CD14-positive monocyte (primary cell): ENCODE measurements around the gene SPPL3. TPM values are rescaled to one million over a fixed set of nuclear protein-coding genes. Genes with fewer than 3 reads are reported as not detected.
"Not testable (repeated sequence)": the region's sequence is repeated elsewhere in the genome, so short reads cannot be mapped to it uniquely, and the experiment has no call there.

Experiments used
- DNase-seq, 3 donors: peaks; one replicate each; pipeline ENCODE4 v3.0.0-alpha.2; 2011 to 2022
- H2AFZ ChIP-seq: 2 replicates; pipeline ENCODE4 v1.6.0; 2012; ENCODE audit warnings: mild to moderate bottlenecking, low read depth, low read length, inconsistent platforms; ENCODE audit not compliant: insufficient read depth, poor library complexity, severe bottlenecking
- H3K27ac ChIP-seq, 2 donors: 1 replicate in 1 of 2; 2 replicates in 1 of 2; pipeline ENCODE4 v1.5.1; 2012 to 2013; ENCODE audit warnings: low read length in 2 of 2, control low read depth in 1 of 2, inconsistent platforms in 1 of 2, low read depth in 1 of 2, mild to moderate bottlenecking in 1 of 2
- H3K27me3 ChIP-seq, 2 donors: one replicate each; pipeline versions ENCODE4 v1.6.0 to v1.6.1; 2011 to 2013; ENCODE audit warnings: low read length in 2 of 2; ENCODE audit not compliant: control insufficient read depth in 2 of 2, insufficient read depth in 2 of 2
- H3K36me3 ChIP-seq, 2 donors: replicated peaks in 1 of 2; 1 replicate in 1 of 2; 2 replicates in 1 of 2; pipeline versions ENCODE4 v1.5.1 to v1.6.1; 2012 to 2013; ENCODE audit warnings: low read length in 2 of 2, control low read depth in 1 of 2, inconsistent platforms in 1 of 2, mild to moderate bottlenecking in 1 of 2; ENCODE audit not compliant: insufficient read depth in 2 of 2, control insufficient read depth in 1 of 2
- H3K4me1 ChIP-seq, 2 donors: 1 replicate in 1 of 2; 2 replicates in 1 of 2; pipeline versions ENCODE4 v1.5.1 to v1.6.1; 2012 to 2013; ENCODE audit warnings: low read length in 2 of 2, control low read depth in 1 of 2, inconsistent platforms in 1 of 2, mild to moderate bottlenecking in 1 of 2, moderate library complexity in 1 of 2; ENCODE audit not compliant: insufficient read depth in 2 of 2, control insufficient read depth in 1 of 2
- H3K4me2 ChIP-seq: replicated peaks from 2 replicates; pipeline ENCODE3; 2012; ENCODE audit warnings: low read length, moderate library complexity, mild to moderate bottlenecking; ENCODE audit not compliant: poor library complexity, severe bottlenecking; ENCODE audit errors: extremely low read depth
- H3K4me3 ChIP-seq, 3 experiments: fragments of 200-600 bp in 1 of 3; sonication (generic) in 1 of 3; replicated peaks in 1 of 3; 1 replicate in 2 of 3; 2 replicates in 1 of 3; pipeline ENCODE4 v1.5.1; 2011 to 2013; ENCODE audit warnings: low read length in 3 of 3, mild to moderate bottlenecking in 3 of 3, control low read depth in 2 of 3, low read depth in 2 of 3, inconsistent platforms in 1 of 3, moderate library complexity in 1 of 3
- H3K79me2 ChIP-seq: 2 replicates; pipeline ENCODE4 v1.6.0; 2012; ENCODE audit warnings: mild to moderate bottlenecking, control low read depth, inconsistent platforms, low read length, moderate library complexity; ENCODE audit not compliant: insufficient read depth
- H3K9ac ChIP-seq: 2 replicates; pipeline ENCODE4 v1.6.0; 2017; ENCODE audit warnings: low read length, mild to moderate bottlenecking; ENCODE audit not compliant: insufficient read depth, poor library complexity, severe bottlenecking
- H3K9me3 ChIP-seq, 2 donors: replicated peaks in 1 of 2; 1 replicate in 1 of 2; 2 replicates in 1 of 2; pipeline versions ENCODE4 v1.5.1 to v1.6.1; 2012 to 2013; ENCODE audit warnings: low read length in 2 of 2, control low read depth in 1 of 2; ENCODE audit not compliant: control insufficient read depth in 1 of 2, insufficient read depth in 1 of 2
- H4K20me1 ChIP-seq: 2 replicates; pipeline ENCODE4 v1.6.0; 2012; ENCODE audit warnings: mild to moderate bottlenecking, low read length, control low read depth, moderate library complexity; ENCODE audit not compliant: insufficient read depth
- H3K27ac Mint-ChIP-seq, 7 donors: one replicate each; pipeline ENCODE4 v1.8.0; 2020; ENCODE audit warnings: mild to moderate bottlenecking in 7 of 7, mixed read lengths in 7 of 7, moderate library complexity in 6 of 7, inconsistent platforms in 2 of 7
- H3K27me3 Mint-ChIP-seq, 3 donors: one replicate each; pipeline ENCODE4 v1.8.0; 2021 to 2022; ENCODE audit warnings: low read depth in 3 of 3, mild to moderate bottlenecking in 3 of 3, mixed read lengths in 3 of 3, moderate library complexity in 3 of 3, inconsistent platforms in 1 of 3
- H3K36me3 Mint-ChIP-seq, 2 donors: one replicate each; pipeline ENCODE4 v1.8.0; 2020; ENCODE audit warnings: mixed read lengths in 2 of 2, inconsistent platforms in 1 of 2, mild to moderate bottlenecking in 1 of 2
- H3K4me1 Mint-ChIP-seq: one replicate; pipeline ENCODE4 v1.8.0; 2020; ENCODE audit warnings: mild to moderate bottlenecking, mixed read lengths
- H3K4me3 Mint-ChIP-seq, 2 donors: one replicate each; pipeline ENCODE4 v1.8.0; 2020; ENCODE audit warnings: mild to moderate bottlenecking in 2 of 2, mixed read lengths in 2 of 2, moderate library complexity in 1 of 2
- H3K9me3 Mint-ChIP-seq, 7 donors: one replicate each; pipeline ENCODE4 v1.8.0; 2020 to 2022; ENCODE audit warnings: mixed read lengths in 7 of 7, mild to moderate bottlenecking in 6 of 7, moderate library complexity in 6 of 7, inconsistent platforms in 2 of 7
- CTCF ChIP-seq: fragments of 200-600 bp; IDR thresholded peaks from one replicate; pipeline ENCODE4 v1.8.0; 2022; ENCODE audit warnings: antibody characterized with exemption, mild to moderate bottlenecking
- WGBS: methylation state at CpG from one replicate; pipeline ENCODE4 v1.1.5; 2013; ENCODE audit warnings: missing lambda C conversion rate; ENCODE audit not compliant: insufficient coverage; 5-methylcytosine and 5-hydroxymethylcytosine counted together
- intact Hi-C, 2 donors: fragments of 100-400 bp; cut with micrococcal nuclease; formaldehyde crosslinking; loops; one replicate each; pipeline versions ENCODE4 v1.15.0 to v1.15.1; 2023
- polyA plus RNA-seq, 3 donors: library from polyadenylated mRNA; depleted of rRNA in 1 of 3; unstranded in 2 of 3; stranded (reverse) in 1 of 3; fragments of 300-500 nt in 2 of 3; fragments of >200 nt in 1 of 3; fragmentation: Illumina TruSeq in 2 of 3; gene quantifications; 1 replicate in 2 of 3; 2 replicates in 1 of 3; pipeline ENCODE4 v1.2.3, GENCODE V29; 2012 to 2021

SPPL3 gene
- polyA plus RNA-seq, 3 donors, result 14.5 to 18.6 (median 18.5) TPM

- Histone ChIP-seq H2AFZ (no peak overlapping the region), H3K4me2 (no peak overlapping the region), H3K9me3 (peaks cover 5 to 9% of the 10 kb centered on the region in 2 donors), H3K27me3 (no peaks in the 10 kb centered on the region), H3K36me3 (peaks cover under 1 to 39% of the 10 kb centered on the region in 2 donors), H3K79me2 (peaks cover 52% of the 10 kb centered on the region), H3K4me1 (peaks cover 7 to 10% of the 10 kb centered on the region in 2 donors), H3K27ac (no peak overlapping the region), H3K4me3 (no peak overlapping the region), H3K9ac (no peak overlapping the region), H4K20me1 (peaks cover 64% of the 10 kb centered on the region)
- 100% methylated on average over 2 of the region's 4 CpGs for WGBS
- Mint-ChIP-seq H3K4me1 (peaks cover 16% of the 10 kb centered on the region), H3K27me3 (no peaks in the 10 kb centered on the region), H3K9me3 (peaks cover 5 to 22% (median 15%) of the 10 kb centered on the region in 7 donors), H3K4me3 (no peak overlapping the region), H3K36me3 (peaks cover 25 to 45% of the 10 kb centered on the region in 2 donors), H3K27ac (no peak overlapping the region)
- no peak for TF ChIP-seq CTCF
- DNase-seq, result no peak
- intact Hi-C loops, result no loop called here
Observed at GRCh38 chr12:120795441-120796178, 108.5 kb downstream of the SPPL3 start.

- Histone ChIP-seq H3K4me2 (no peak overlapping the region), H3K9me3 (peaks cover 5 to 9% of the 10 kb centered on the region in 2 donors), H3K4me1 (peaks cover 7 to 10% of the 10 kb centered on the region in 2 donors), H3K9ac (no peak overlapping the region), H3K4me3 (no peak overlapping the region), H3K27me3 (no peaks in the 10 kb centered on the region), H4K20me1 (peaks cover 49% of the 10 kb centered on the region), H3K27ac (peak overlapping the region in 1 of 2 donors; percentile 34), H3K79me2 (peaks cover 38% of the 10 kb centered on the region), H2AFZ (no peak overlapping the region), H3K36me3 (peaks cover 2 to 44% of the 10 kb centered on the region in 2 donors)
- peaks cover 35 to 57% of the 10 kb centered on the region in 2 donors for H3K36me3 Mint-ChIP-seq
- H3K4me1 Mint-ChIP-seq, result peaks cover 16% of the 10 kb centered on the region
- WGBS, result 100% methylated on average over 1 of the region's 1 CpG
- no peak for TF ChIP-seq CTCF
- no peaks in the 10 kb centered on the region for H3K27me3 Mint-ChIP-seq
- peak overlapping the region in 2 of 7 donors; percentile 31 to 63 for H3K27ac Mint-ChIP-seq
- no peak for DNase-seq
- H3K4me3 Mint-ChIP-seq, result no peak overlapping the region
- intact Hi-C loops, result no loop called here
- peaks cover 5 to 22% (median 15%) of the 10 kb centered on the region in 7 donors for H3K9me3 Mint-ChIP-seq
Observed at GRCh38 chr12:120793357-120793756, 110.8 kb downstream of the SPPL3 start.

GRCh38 chr12:120792456-120792855 is 111.7 kb downstream of the SPPL3 start:
- H2AFZ ChIP-seq, H3K9me3 ChIP-seq, H3K27me3 ChIP-seq, DNase-seq, intact Hi-C loops, H3K9ac ChIP-seq, H3K4me1 ChIP-seq, H3K4me2 ChIP-seq, H3K27me3 Mint-ChIP-seq, H3K4me3 ChIP-seq: not testable (repeated sequence)
- Histone ChIP-seq H3K79me2 (peaks cover 32% of the 10 kb centered on the region), H3K36me3 (peaks cover 4 to 44% of the 10 kb centered on the region in 2 donors), H4K20me1 (peaks cover 52% of the 10 kb centered on the region), H3K27ac (peak overlapping the region in 1 of 2 donors; percentile 61)
- peak overlapping the region; percentile 16 to 85 (median 59) for H3K27ac Mint-ChIP-seq
- peaks cover 32 to 50% of the 10 kb centered on the region in 2 donors for H3K36me3 Mint-ChIP-seq
- peak overlapping the region in 1 of 2 donors; percentile 13 for H3K4me3 Mint-ChIP-seq
- H3K9me3 Mint-ChIP-seq, result peaks cover 5 to 22% (median 14%) of the 10 kb centered on the region in 7 donors
- WGBS, result 86% methylated on average over 7 of the region's 9 CpGs
- peaks cover 16% of the 10 kb centered on the region for H3K4me1 Mint-ChIP-seq
